Hematopoietic multipotent progenitor cell treated with erythropoietin and hydrocortisone succinate and interleukin-3 and kit ligand, for 6 days (in vitro differentiated cells): ENCODE results near the gene KRT5.

ENCODE experiments used
- DNase-seq: peaks from one replicate; pipeline ENCODE4 v3.0.0-alpha.2; 2015

KRT5 gene

DNA sequence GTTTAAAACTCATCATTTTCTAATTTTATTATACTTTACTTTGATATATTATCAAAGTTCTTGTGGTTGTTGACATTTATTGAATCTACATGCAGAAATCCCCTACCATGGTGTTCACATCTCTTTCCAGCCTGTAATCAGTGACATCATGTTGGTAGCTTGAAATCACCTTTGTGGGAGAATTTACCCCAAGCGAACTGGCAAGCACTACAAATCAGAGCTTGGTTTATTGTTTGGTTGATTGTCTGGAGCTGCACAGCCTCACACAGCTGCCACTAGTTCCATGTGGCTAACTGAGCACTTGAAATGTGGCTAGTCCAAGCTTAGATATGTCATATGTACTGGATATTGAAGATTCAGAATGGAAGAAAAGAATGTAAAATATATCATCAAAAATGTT is 15.4 kb upstream of the KRT5 start:
- DNase-seq, result no peak

DNA sequence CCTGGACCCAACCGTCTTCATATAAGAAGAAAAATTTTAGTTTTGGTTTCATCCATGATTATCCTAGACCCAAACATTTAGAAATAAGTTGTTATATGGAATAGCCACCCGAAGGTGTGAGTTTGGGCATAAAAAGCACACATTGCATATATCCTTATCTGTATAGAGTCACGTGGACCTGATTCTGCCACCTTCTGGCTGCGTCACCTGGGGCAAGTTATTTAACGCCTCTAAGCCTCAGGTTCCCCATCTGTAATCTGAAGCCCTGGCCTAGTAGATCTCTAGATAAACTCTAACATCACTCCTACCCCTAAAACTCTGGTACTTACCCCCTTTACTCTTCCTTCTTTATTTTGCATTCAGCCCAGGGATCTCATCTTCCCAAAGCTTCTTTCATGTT is 14.3 kb upstream of the KRT5 start:
- no peak for DNase-seq

DNA sequence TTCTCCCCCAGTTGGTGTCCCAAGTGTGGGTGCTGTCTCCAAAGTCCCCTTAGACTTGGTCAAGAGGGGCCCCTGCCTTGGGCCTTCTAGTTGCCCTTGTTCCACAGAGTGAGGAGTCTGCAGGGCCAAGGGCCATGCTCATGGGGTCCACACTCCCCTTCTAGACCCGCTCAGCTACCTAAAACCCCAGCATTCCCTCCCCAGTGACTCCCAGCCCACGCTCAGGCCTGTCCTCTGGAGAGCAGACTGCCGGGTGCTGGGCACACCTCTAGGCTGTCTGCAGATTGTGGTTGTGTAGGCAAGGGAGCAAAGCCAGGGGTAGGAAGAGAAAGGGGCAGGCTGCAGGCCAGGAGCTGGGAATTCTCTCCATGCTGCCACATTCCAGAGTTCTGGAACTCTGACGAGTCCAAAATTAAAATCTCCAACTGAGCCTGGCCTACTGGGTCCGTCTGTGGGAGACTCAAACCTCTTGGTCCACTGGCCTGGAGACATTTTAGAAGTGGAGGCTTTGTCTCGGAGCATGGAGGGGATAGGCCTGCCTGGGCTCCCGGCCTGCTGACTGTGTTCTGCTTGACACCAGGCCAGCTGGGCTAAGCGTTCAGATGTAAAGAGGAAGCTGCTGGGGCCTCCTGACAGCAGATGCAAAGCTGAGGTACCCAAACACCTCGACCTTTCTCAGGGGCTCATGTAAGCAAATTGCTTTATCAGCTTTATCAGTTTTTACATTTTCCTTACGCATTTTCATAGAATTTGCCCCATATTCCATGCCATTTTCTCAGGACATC is 13.7 kb upstream of the KRT5 start:
- no peak for DNase-seq

DNA sequence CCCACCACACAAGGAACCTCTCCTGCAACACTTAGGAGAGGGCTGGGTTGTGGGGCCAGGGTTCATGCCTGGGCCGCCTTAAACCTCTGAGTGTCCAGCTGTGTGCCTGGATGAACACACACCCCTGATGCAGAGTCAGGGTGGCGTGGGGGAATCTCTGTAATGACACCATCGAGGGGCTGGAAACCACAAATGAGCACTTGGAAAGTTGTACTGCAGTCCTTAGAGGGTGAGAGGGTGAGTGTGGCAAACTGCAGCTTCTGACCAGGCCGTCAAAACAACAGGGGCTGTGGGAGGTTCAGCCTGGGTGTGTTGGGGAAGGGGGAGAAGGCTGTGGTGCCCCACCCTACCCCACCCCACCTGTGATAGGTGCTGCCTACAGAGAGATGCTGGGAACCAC is 12.4 kb upstream of the KRT5 start:
- no peak for DNase-seq

DNA sequence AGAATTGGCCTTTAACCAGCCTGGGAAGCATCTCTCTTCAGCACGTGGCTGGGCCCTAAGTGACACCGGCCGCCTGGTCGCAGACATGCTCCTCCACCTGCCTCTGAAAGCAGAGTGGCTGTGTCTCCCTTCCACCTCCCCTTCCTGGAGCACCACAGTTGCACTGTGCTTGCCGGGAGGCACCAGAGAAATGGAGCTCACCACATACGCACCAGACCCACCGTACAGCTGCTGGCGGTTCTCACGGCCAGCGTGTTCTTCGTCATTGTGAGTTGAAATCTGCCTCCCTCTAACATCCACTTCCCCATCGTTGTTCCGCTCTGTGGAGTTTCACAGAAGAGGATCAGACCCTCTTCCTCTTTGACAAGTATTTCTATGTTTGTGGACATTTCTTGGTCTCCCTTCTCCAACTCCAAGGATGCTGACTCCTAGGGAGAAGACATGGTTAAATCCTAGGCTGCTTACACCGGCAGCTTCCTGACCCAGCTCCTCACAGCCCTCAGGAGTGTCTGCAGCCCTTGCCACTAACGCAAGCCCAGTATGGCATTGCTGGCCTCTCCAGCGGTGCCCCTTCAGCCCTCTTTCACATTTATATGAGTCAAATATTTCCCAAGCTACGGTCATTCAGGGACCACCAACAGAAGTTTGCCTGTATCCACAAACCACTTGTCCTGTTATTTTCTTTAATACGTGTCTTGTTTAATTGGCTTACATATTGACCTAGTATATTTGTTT is 11.5 kb upstream of the KRT5 start:
- DNase-seq, result no peak

- DNase-seq, result no peak
Measured at GRCh38 chr12:52530905-52531304, 10.7 kb upstream of the KRT5 start.

DNA sequence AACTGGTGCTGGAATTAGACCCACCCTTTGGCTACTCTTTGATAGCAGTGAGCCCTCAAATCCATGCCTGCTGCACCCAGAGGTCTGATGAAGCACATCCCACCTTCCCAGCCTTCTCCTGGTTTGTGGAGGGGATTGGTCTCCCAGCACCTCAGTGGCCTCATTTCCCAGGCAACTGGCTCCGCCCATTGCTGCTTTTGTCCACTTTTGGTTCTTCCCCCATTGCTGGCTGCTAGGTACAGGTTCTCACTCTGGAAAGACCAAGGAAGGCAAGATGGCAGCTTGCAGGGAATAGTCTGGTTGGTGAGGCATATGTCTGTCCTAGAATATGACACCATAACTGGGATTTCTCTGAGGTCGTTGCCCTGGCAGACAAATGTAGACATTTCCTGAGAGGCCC is 10.2 kb upstream of the KRT5 start:
- DNase-seq, result no peak

- DNase-seq, result no peak
Measured at GRCh38 chr12:52529846-52530245, 9.7 kb upstream of the KRT5 start.

DNA sequence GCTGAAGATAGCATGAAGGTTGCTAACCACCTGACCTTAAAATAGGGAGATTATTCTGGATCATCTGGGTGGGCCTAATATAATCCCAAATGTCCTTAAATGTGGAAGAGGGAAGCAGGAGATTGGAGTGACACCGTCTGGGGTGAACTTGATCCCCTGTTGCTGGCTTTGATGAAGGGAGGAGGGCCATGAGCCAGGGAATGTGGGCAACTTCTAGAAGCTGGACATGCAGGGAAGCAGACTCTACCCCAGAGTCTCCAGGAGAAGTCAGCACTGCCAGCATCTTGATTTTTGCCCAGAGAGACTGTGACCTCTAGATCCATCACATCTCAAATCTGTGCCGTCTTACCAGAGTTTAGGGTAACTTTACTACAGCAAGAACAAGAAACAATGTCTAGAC is 9.2 kb upstream of the KRT5 start:
- DNase-seq, result no peak

DNA sequence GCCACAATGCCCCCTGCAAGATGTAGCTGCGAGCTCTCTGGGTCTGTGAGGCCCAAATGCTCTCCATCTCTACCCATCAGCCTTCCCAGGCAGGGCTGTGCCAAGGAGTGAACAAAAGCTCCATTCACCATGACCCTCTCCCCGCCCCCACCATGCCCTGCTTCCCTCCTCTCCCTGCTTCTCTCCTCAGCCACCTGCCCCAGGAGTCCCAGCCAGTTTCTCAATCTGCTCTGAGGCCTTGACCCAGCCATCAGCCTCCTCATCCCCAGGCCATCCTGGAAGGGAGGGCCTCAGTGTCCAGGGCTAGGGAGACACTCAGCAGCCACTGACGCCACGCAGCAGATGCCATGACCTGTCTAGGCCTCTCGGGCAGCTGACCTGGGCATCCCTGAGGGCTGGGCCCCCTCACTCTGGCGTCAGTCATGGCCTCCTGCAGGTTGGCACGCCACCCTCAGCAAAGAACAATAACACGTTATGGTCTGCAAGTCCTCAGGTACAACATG is 8.5 kb upstream of the KRT5 start:
- DNase-seq, result no peak

DNA sequence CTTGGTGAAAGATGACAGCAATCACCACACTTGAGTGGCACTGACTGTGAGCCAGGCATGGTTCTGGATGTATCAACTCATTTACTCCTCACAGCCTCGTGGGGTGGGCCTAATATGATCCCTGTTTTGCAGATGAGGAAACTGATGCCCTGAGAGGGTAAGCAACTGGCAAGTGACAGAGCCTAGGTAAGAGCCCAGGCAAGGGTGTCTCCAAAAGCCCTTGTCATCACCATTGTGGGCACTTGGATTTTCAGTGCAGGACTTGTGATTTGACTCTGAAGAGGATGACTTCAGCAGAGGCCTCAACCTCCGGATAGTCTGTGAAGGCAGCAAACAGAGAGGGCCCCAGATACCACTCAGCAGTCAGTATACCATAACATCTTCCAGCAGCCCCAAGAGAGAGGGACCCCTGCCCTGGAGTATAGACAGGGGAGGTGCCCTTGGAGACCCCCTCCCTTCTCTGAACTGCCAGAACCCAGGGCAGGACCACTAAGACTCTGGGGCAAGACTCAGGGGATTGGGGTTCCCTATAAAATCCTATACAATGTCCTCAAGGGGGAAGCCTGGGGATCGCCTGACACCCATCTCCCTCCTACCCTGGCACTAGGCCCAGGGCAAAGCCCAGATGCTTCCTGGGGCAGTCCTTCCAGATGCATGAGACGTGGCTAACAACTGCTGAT is 7.1 kb upstream of the KRT5 start:
- DNase-seq, result no peak

- no peak for DNase-seq
Measured at GRCh38 chr12:52526511-52526951, 6.3 kb upstream of the KRT5 start.

GRCh38 chr12:52525661-52526499 is 5.7 kb upstream of the KRT5 start:
- no peak for DNase-seq

DNA sequence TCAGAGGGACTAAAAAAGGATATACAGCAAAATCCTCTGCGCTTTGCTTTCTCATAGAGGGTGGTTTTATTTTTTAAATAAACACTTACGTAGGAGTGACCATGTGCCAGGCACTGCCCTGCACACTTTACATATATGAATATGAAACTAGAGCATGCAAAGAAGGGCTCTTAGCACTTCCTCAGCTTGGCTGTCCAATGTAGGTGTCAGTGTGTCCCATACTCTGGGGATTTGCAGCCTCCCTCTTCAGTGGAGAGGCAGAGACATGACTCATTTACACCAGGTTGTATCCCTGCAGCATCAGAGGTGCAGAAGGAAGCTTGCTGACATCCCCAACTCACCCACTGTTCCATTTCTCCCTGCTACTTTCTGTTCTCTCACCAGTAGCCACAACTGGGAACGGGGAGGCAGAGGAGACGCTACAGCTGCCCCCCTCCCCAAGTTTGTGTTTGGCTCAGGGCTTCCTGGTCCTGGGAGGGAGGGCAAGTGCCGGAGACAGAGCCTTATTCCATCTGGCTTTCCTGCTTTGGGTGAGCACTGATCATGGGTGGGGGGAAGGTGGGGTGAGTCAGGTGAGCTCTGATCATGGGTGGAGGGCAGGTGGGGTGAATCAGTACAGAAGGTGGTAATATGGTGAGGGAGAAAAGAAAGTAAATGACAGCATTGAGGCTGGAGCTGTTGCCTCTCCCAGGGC is 4.9 kb upstream of the KRT5 start:
- no peak for DNase-seq

DNA sequence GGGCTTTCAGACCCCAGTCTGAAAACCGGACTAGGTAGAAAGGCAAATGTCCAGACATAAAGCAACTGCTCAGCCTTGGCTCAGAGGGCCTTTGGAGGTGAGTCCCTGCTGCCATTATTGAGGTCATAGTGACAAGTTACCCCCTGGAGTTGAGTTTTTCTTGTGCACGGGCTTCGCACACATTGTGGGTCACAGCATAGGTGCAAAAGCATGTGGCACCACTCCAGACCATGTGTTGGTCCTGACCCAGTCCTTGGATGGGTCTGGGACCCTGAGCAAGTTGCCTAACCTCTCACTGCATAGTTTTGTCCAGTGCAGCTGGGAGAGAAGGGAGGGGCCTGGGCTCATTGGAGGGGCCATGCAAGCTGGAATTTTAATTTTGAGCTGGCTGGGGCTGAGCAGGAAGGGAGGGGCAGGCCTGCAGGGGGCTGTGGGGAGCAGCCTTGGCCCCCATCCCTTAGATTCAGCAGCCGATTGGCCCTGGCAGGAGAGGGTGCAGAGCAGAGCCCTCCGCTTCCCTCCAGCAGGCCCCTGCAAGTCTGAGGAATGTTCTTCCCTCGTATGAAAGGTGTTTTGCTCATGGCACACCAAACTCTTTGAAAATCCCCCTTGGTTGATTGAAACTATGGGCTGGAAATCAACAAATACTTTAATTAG is 4.2 kb upstream of the KRT5 start:
- DNase-seq, result no peak

DNA sequence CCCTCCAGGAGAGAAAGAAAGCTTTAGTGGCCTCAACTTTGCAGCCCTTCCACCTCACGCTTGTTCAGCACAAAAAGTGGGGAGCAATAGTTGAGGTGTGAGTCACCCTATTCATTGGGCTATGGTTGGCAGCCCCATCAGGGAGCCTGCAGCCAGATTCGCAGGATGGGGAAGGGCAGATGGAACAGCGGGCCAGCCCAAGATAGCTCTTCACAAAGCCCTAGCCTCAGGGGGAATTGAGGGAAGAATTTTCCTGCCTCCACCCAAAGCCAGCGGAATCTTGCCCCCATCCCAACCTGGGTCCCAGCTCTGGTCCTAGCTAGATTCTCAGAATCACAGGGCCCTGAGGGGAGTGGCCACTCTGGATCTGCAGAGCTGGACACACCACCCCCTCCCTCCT is 3.6 kb upstream of the KRT5 start:
- no peak for DNase-seq

DNA sequence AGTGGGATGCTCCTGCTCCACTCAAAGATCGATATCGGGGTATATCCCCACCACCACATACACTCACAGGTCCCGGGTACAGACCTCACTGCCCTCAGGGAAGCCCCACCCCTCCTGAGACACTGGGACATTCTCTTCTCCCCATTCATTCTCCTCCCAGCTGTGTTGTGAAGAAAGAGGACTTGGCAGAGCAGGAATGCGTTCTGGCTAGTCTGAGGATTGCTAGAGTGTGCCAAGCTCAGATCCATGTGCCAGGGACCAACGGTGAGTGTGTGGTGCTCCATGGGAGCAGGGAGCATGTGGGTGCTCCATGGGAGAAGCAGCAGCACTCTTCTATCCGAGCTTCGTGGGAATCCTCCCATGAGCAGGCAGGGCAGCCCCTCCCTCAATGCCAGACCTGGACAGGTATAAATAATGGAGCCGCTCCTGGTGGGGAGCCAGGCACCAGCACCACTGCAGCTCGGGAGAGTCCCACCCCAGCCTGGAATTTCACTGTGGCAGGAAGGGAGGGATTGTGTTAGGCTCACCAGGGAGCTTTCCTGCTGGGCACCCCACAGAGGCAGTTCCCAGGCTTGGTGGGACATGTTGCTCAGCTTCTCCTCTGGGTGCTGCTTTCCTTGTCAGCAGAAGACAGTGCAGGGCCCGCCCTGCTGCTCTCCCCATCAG is 2.3 kb upstream of the KRT5 start:
- DNase-seq, result no peak

- DNase-seq, result no peak
Measured at GRCh38 chr12:52521568-52522266, 1.5 kb upstream of the KRT5 start.

- no peak for DNase-seq
Measured at GRCh38 chr12:52521175-52521567, 977 bp upstream of the KRT5 start.

GRCh38 chr12:52519387-52519703 is 849 bp downstream of the KRT5 start:
- DNase-seq, result no peak
